ENCODE data around the gene IDNK. TPM values are rescaled to one million over a fixed set of nuclear protein-coding genes. Genes with fewer than 3 reads are reported as not detected.

The IDNK gene
- total RNA-seq, 1 experiment from 2014 or later = 0.50 TPM

GRCh38 chr9:83669067-83669466 lies 46.1 kb downstream of the IDNK start (continued):
- TF ChIP-seq, protein P1, sequence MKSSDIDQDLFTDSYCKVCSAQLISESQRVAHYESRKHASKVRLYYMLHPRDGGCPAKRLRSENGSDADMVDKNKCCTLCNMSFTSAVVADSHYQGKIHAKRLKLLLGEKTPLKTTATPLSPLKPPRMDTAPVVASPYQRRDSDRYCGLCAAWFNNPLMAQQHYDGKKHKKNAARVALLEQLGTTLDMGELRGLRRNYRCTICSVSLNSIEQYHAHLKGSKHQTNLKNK (CRISPR knock-in tag; IDR thresholded peaks at IDR 0.05) = no peak
- TF ChIP-seq PRRX2 (CRISPR knock-in tag; IDR thresholded peaks at IDR 0.05) (no peak), CREB1 (CRISPR knock-in tag; IDR thresholded peaks at IDR 0.05) (no peak), ZNF425 (CRISPR knock-in tag; conservative IDR thresholded peaks at IDR 0.05) (no peak), ZNF219 (CRISPR knock-in tag; IDR thresholded peaks at IDR 0.05; ENCODE audit: borderline replicate concordance) (no peak), ZNF281 (CRISPR knock-in tag; IDR thresholded peaks at IDR 0.05) (no peak), NR3C1 (CRISPR knock-in tag; conservative IDR thresholded peaks at IDR 0.05; ENCODE audit: low read depth) (no peak), MXD4 (CRISPR knock-in tag; IDR thresholded peaks at IDR 0.05; ENCODE audit: borderline replicate concordance) (no peak), KAT7 (CRISPR knock-in tag; IDR thresholded peaks at IDR 0.05; ENCODE audit: borderline replicate concordance) (no peak)

DNA sequence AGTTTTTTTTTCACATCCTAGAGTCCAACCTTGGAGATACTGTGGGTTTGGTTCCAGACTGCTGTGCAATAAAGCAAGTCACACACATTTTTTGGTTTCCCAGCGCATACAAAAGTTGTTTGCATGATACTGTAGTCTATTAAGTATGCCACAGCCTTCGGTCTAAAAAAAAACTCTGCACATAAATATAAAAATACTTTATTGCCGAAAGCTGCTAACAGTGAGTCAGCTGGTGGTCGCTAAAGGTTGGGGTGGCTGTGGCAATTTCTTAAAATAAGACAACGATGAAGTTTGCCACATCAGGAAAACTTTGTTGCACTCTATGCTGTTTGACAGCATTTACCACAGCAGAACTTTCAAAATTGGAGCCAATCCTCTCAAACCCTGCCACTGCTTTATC lies 47.4 kb downstream of the IDNK start:
- H3K27ac Mint-ChIP-seq = no peak overlapping the region
- H3K9me3 Mint-ChIP-seq = no peaks in the 10 kb centered on the region
- DNase-seq (ENCODE audit: low spot score) (no peak), ATAC-seq (no peak)
- H3K36me3 Mint-ChIP-seq = peaks cover 50% of the 10 kb centered on the region
- no peaks in the 10 kb centered on the region for H3K4me1 Mint-ChIP-seq
- CTCF ChIA-PET = no interaction called here
- POLR2A ChIA-PET = no interaction called here
- H3K4me3 Mint-ChIP-seq = no peak overlapping the region
- TF ChIP-seq EMX1 (CRISPR knock-in tag; IDR thresholded peaks at IDR 0.05) (no peak), ZNF396 (CRISPR knock-in tag; IDR thresholded peaks at IDR 0.05; ENCODE audit: borderline replicate concordance) (no peak), TCF7 (CRISPR knock-in tag; IDR thresholded peaks at IDR 0.05; ENCODE audit: low read depth) (no peak), ZNF121 (CRISPR knock-in tag; IDR thresholded peaks at IDR 0.05) (no peak), ZNF532 (CRISPR knock-in tag; IDR thresholded peaks at IDR 0.05; ENCODE audit: borderline replicate concordance) (no peak)
- TF ChIP-seq, protein P2, sequence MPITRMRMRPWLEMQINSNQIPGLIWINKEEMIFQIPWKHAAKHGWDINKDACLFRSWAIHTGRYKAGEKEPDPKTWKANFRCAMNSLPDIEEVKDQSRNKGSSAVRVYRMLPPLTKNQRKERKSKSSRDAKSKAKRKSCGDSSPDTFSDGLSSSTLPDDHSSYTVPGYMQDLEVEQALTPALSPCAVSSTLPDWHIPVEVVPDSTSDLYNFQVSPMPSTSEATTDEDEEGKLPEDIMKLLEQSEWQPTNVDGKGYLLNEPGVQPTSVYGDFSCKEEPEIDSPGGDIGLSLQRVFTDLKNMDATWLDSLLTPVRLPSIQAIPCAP (CRISPR knock-in tag; IDR thresholded peaks at IDR 0.05) = no peak
- TF ChIP-seq, protein P3, sequence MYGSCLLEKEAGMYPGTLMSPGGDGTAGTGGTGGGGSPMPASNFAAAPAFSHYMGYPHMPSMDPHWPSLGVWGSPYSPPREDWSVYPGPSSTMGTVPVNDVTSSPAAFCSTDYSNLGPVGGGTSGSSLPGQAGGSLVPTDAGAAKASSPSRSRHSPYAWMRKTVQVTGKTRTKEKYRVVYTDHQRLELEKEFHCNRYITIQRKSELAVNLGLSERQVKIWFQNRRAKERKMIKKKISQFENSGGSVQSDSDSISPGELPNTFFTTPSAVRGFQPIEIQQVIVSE (CRISPR knock-in tag; IDR thresholded peaks at IDR 0.05; ENCODE audit: borderline replicate concordance) = no peak
- H3K27me3 Mint-ChIP-seq (ENCODE audit: low read depth) = no peaks in the 10 kb centered on the region

Data from WTC11 (cell line).